ENCODE measurements around the gene MUSTN1.

Gene MUSTN1

DNA sequence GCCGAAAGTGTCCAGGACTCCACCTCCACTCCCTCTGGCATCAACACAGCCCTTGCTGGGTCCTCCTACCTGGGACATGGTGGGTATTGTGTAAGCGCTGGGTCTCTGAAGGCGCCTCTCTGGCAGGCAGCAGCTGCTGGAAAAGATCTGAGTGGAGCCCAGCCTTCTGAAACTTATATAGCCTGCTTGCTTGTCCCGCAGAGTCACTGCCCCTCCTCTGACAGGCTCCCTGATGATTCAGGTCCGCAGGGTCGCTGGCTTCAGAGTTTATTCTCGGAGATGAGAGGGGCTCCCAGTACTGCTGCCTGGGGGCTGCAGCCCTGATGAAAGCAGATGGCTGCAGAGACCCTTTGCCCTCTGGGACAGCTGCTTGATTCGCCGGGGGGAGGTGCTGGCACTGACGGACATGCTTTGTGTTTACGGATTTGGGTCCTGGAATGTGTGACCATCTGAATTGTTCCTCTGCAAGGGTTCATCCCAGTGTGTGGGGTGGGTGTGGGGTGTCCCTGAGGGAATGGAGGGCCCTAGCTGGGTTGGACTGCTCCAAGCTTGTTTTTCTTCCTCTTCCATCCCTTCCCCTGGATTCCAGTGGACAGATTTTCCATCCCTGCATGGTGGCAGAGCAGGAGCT is at the start of gene MUSTN1:
Gene MUSTN1, minus strand, starts transcription at position 149 of the 631 bp plus-strand sequence. Its CDS starts 71 bp downstream, at position 78.
- Histone ChIP-seq H3K36me3 (ENCODE audit: insufficient read depth, low read length) (no peaks in the 10 kb centered on the region), H3K4me2 (ENCODE audit: low read length) (no peak within 1 kb of the TSS), H3K9me2 (ENCODE audit: low read depth, low read length) (no peaks in the 10 kb centered on the region), H3K4me3 (ENCODE audit: low read depth, low read length, poor library complexity, severe bottlenecking) (no peak within 1 kb of the TSS), H4K20me1 (ENCODE audit: insufficient read depth, low read length) (no peaks in the 10 kb centered on the region), H3K4me1 (ENCODE audit: insufficient read depth, low read length, severe bottlenecking) (no peaks in the 10 kb centered on the region), H2AFZ (ENCODE audit: low read length) (no peak within 1 kb of the TSS), H3K27me3 (ENCODE audit: insufficient read depth, low read length) (no peaks in the 10 kb centered on the region), H3F3A (ENCODE audit: insufficient read depth, low read length) (no peaks in the 10 kb centered on the region), H3K27ac (ENCODE audit: low read depth, low read length, poor library complexity, severe bottlenecking) (no peak within 1 kb of the TSS), H3K9me3 (ENCODE audit: low read length) (no peaks in the 10 kb centered on the region), H3K79me2 (ENCODE audit: insufficient read depth, low read length) (no peaks in the 10 kb centered on the region), H3K9ac (ENCODE audit: low read length) (no peak within 1 kb of the TSS)
- TF ChIP-seq CTCF (IDR thresholded peaks at IDR 0.05; ENCODE audit: low read length) = no peak
- TF ChIP-seq EZH2 (IDR thresholded peaks at IDR 0.05; ENCODE audit: borderline replicate concordance, low read length) = no peak

DNA sequence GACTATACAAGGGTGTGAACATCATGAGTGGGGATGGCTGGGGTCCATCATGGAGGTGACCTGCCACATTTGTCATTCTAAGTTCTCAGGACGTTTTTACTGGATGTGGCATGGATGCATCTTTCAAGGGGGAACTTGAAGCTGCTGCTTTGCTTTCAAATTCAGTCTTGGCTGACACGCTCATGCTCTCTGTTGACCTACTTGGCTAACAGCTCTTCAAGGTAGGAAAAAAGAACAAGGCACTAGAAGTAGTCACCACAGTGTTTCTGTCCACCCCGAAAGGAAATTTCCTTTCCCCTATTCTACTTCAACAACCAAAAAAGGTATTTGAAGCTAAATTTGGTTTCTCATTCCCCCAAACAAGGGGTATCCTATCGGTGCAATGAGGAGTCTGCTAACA is 47.6 kb upstream of the MUSTN1 start:
- no peak overlapping the region for H3K4me3 ChIP-seq (ENCODE audit: low read depth, low read length, poor library complexity, severe bottlenecking)
- H3K36me3 ChIP-seq (ENCODE audit: insufficient read depth, low read length) = peaks cover 26% of the 10 kb centered on the region
- TF ChIP-seq EZH2 (IDR thresholded peaks at IDR 0.05; ENCODE audit: borderline replicate concordance, low read length) (no peak), CTCF (IDR thresholded peaks at IDR 0.05; ENCODE audit: low read length) (no peak)
- no peaks in the 10 kb centered on the region for H3K9me3 ChIP-seq (ENCODE audit: low read length)
- no peaks in the 10 kb centered on the region for H3F3A ChIP-seq (ENCODE audit: insufficient read depth, low read length)
- H3K9ac ChIP-seq (ENCODE audit: low read length) = no peak overlapping the region
- no peaks in the 10 kb centered on the region for H4K20me1 ChIP-seq (ENCODE audit: insufficient read depth, low read length)
- no peaks in the 10 kb centered on the region for H3K4me1 ChIP-seq (ENCODE audit: insufficient read depth, low read length, severe bottlenecking)
- no peak overlapping the region for H3K4me2 ChIP-seq (ENCODE audit: low read length)
- no peak overlapping the region for H2AFZ ChIP-seq (ENCODE audit: low read length)
- H3K79me2 ChIP-seq (ENCODE audit: insufficient read depth, low read length) = no peaks in the 10 kb centered on the region
- H3K27ac ChIP-seq (ENCODE audit: low read depth, low read length, poor library complexity, severe bottlenecking) = no peak overlapping the region
- H3K27me3 ChIP-seq (ENCODE audit: insufficient read depth, low read length) = no peaks in the 10 kb centered on the region
- no peaks in the 10 kb centered on the region for H3K9me2 ChIP-seq (ENCODE audit: low read depth, low read length)

DNA sequence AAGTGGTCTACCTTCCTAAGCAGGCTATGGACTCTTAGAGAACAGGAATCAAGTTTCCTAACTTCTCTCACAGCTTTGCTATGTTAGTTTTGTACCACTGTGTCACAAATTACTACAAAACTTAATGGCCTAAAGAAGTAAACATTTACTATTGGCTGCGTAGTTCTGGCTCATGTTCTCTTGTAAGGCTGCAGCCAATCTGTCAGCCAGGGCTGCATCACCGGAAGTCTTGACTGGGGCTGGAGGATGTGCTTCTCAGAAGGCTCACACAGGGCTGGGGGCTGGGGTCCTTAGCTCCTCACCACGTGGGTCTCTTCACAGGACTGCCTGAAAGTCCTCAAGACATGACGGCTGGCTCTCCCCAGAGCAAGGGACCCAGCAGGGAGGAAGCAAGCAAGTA is 47.1 kb upstream of the MUSTN1 start:
- no peaks in the 10 kb centered on the region for H3K9me2 ChIP-seq (ENCODE audit: low read depth, low read length)
- H3K4me3 ChIP-seq (ENCODE audit: low read depth, low read length, poor library complexity, severe bottlenecking) = no peak overlapping the region
- no peaks in the 10 kb centered on the region for H3K27me3 ChIP-seq (ENCODE audit: insufficient read depth, low read length)
- no peaks in the 10 kb centered on the region for H3K79me2 ChIP-seq (ENCODE audit: insufficient read depth, low read length)
- no peak overlapping the region for H3K9ac ChIP-seq (ENCODE audit: low read length)
- TF ChIP-seq EZH2 (IDR thresholded peaks at IDR 0.05; ENCODE audit: borderline replicate concordance, low read length) (no peak), CTCF (IDR thresholded peaks at IDR 0.05; ENCODE audit: low read length) (no peak)
- no peaks in the 10 kb centered on the region for H3F3A ChIP-seq (ENCODE audit: insufficient read depth, low read length)
- H3K36me3 ChIP-seq (ENCODE audit: insufficient read depth, low read length) = peaks cover 26% of the 10 kb centered on the region
- no peak overlapping the region for H2AFZ ChIP-seq (ENCODE audit: low read length)
- no peaks in the 10 kb centered on the region for H3K4me1 ChIP-seq (ENCODE audit: insufficient read depth, low read length, severe bottlenecking)
- H4K20me1 ChIP-seq (ENCODE audit: insufficient read depth, low read length) = no peaks in the 10 kb centered on the region
- H3K4me2 ChIP-seq (ENCODE audit: low read length) = no peak overlapping the region
- H3K27ac ChIP-seq (ENCODE audit: low read depth, low read length, poor library complexity, severe bottlenecking) = no peak overlapping the region
- no peaks in the 10 kb centered on the region for H3K9me3 ChIP-seq (ENCODE audit: low read length)
